ENCODE data around the gene QRICH2.
"Not testable (repeated sequence)": the region's sequence is repeated elsewhere in the genome, so short reads cannot be mapped to it uniquely, and the experiment has no call there.

QRICH2 gene

DNA sequence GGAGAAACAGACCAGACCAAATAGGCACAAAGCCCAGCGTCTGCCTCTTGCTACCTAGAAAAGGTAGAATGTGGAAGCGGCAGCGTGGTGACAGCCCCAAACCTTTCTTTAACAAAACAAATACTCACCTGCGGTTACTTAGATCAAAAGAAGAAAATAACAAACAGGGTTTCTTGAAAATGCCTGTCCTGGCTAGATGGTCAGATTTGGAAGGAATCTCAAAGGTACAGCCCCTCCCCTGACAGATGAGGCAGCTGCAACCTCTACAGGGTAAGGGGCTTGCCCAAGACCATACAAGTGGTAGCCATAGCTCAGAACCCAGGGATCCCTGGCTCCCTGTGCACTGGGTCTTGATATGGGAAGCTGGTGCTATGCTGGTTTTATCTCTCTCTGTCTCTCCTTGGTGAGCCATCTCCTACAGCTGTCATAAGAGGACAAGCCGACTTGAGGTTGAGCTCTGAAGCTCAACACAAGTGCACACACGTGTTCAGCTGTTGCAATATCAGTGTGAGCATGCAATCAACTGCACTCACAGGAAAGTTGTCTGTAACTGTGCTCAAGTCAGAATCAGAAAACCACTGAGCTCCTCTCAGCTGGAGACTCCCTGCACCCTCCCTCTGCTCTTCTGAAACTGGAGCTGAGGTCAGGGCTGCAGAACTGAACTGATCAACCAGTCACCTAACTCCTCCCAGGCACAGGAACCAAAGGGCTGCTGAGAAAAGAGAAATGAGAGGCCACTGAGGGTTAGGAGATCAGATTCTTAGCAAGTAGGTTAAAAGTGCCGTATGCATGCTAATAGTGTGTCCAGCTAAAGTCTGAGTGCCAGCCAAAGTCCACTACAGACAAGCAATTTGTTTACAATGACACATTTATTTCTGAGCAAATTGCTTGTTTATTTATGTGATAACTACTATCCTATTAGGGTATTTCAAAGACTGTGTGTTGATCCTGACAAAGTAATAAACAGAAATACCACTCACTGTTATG, 61.7 kb downstream of the QRICH2 start:
- DNase-seq (ENCODE audit: low read depth), result peak; percentile 70

DNA sequence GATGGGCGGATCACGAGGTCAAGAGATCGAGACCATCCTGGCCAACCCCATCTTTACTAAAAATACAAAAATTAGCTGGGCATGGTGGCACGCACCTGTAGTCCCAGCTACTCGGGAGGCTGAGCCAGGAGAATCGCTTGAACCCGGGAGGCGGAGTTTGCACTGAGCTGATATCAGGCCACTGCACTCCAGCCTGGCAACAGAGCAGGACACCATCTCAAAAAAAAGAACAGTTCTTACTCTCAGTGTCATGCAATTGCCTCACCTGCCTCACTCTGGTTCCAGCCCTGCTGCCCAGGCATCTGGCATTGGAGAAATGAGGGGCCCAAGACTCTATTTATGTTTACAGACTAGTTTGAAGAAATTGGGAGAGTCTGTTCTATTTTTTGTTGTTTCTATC, 63.4 kb downstream of the QRICH2 start:
- DNase-seq (ENCODE audit: low read depth), result not testable (repeated sequence)

DNA sequence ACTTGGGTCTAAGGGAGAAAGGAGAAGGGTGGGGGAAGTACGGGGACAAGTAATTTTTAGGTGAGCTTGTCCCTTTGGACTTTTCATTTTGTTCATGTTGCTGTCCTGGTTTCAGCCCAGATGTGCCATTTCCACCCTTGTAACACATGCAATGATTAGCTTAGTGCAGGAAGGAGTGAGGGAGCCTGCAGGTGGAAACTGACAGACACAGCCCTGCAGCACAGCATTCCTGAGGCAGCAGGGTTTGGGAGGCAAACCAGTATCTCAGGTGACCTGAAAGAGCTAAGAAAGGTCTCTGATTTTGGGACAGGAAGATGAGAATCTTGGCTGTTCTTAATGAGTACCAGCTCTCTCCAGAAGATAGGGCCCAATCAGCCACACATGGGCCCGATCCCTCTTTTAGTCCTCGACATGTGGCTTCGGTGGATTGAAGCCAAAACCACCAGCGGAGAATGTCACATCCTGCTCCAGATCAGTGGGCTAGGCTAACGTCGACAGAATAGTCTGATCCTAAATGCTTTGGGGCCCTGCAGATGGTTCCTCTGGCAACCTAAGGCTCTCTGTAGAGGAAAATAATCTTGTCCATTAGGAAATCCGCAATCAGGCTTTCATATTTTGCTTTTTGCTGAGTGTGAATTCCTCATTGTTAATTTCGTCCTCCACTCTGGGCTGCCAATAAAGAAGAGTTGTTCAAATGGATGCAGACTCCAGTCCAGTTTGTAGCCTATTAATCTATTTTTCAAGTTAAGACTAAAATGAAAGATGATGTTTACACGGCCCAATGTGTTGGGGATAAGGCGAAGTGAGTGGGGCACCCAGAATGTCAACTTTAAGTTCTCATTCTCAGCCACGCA, 64.0 kb downstream of the QRICH2 start:
- no peak for DNase-seq (ENCODE audit: low read depth)

DNA sequence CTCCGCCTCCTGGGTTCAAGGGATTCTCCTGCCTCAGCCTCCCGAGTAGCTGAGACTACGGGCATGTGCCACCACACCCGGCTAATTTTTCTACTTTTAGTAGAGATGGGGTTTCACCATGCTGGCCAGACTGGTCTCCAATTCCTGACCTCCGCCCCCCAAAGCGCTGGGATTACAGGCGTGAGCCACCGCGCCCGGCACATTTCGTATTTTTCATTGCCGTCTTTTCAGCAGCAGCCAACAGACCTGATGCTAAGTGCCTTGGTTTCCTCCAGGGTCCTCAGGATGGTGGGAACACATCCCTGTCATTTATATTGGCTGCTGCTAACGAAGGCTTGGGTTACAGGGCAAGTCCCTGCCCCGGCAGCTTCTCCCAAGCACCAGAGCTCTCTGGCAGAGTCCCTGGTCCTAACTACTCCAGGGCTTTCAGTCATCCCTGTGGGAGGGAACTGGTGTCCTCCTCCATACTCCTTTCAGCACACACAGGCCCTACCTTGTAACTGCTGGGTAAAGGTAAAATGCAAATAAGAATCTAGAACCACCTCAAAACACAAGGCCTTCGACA, 66.3 kb downstream of the QRICH2 start:
- no peak for DNase-seq (ENCODE audit: low read depth)

DNA sequence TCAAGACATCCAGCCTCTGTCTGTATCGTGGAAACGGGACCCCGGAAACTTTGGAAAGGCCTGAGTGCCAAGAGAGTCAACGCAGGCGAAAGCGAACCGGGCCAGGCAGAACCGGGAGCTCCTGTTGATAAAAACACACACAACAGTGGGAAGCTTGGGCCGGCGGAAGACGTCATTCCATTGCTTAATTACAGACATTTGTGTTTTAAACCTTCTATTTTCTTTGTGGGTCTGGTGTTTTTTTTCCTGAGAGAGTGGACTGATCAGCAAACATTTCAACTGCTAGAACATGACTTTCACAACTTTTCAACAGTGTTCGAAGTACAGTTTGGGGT, 66.9 kb downstream of the QRICH2 start:
- DNase-seq (ENCODE audit: low read depth), result no peak

DNA sequence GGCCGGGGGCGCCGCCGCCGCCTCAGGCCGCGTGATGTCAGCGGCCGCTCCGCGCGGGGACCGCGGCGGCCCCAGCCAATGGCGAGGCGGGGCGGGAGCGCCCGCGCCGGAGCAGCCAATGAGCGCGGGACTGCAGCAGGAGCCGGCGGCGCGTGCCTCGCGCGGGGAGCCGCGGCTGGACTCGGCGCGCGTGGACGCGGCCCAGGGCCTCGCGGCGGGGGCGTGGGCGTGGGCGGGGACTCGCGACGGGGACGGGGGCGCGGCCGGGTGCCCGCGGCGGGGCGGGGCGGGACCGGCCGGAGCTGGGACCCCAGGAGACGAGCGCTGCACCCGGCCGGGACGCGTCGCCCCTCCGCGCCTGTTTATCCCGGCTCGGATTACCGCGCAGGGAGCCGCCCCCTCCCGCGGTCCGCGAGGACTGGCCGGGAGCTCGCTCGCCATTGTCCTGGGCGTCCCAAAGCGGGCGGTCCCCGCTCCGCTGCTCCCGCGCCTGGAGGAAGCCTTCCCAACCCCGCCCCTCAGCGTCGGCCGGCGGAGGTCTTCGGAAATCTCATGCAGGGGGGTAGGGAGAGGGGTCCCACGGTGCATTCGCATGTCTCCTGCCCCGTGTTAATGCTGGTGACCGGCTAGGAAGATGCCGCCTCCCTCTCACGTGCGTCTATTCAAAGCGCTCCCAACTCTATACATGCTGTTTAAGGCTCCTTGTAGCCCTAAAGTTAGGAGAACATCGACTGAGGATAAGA, 67.4 kb downstream of the QRICH2 start, which contains the start of gene RNF157:
TSS of gene RNF157 (minus strand) at position 33 of the 743 bp plus-strand sequence. CDS start 253 bp downstream, outside the sequence.
- no peak for DNase-seq (ENCODE audit: low read depth)

DNA sequence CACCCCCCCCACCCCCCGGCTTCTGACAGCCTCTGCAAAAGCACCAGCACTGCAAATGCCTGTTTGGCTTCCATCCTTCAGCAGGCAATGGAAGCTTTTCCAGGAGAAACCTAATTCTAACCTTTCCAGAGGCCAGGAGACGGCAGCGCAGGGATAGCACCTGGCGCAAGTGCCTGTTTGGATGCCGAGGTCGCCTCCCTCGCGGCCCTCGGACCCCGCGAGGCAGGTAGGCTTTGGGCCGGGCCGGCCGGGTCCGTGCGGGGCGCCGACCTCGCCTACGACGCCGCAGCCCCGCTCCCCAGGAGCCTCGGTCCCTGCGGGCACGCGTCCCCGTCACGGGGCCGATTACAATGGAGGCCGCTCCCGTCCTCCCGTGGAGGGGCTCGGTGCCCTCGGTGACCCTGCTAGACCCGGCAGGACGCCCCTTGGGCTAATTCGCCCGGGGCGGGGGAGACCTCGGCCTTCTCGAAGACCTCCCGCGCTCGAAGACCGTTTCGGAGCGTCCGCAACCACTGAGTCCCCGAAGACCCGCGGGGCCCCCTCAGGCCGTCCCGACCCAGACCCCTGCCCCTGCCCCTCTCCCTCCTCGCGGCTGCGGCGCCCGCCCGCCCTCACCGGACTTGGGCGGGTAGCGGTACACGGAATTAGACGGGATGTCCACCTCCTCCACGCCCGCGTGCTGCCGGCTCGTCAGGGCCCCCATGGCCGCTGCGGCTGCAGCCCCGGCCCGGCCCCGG, 68.4 kb downstream of the QRICH2 start:
- DNase-seq (ENCODE audit: low read depth), result no peak

DNA sequence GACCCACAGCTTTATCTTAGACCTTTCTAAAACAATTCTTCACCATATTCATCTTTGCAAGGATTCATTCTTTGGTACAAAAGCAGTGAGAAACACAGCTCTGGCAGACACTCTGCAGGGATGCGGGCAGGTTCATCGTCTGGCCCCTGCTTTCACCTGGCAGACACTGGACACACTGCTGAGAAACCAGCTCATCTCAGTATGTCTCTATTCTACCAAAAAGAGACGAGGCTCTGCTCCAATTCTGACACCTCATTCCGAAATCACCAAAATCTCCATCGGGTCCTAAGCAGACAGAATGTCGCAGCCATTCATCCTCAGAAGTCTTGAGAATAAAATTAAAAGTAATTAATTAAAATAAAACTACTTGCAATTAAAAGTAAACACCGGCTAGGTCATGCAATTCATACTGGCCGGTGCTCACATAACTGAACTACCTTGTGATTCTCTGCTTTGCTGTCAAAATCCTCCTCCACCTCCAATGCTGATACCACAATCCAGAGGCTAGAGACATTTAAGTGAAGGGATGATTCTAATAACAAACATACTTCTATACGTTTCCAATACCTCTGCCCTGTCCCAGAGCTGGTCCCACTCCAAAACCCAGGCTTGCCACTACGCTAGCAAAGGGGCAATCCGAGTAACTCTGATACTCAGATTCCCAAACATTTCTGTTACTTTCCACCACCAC, 69.1 kb downstream of the QRICH2 start:
- DNase-seq (ENCODE audit: low read depth), result no peak

DNA sequence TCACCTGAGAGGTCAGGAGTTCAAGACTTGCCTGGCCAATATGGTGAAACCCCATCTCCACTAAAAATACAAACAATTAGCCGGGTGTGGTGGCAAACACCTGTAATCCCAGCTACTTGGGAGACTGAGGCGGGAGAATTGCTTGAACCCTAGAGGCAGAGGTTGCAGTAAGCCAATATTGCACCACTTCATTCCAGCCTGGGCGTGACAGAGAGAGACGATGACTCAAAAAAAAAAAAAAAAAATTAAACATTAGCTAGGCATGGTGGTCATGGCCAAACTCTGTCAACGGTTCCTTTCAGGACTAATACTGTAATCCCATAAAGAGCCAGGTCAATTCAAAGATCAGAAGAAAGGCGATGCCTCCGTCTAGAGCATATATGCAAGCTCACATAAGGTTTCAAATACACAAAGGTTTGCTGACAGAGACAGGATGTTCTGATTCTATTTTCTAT, 70.2 kb downstream of the QRICH2 start:
- DNase-seq (ENCODE audit: low read depth), result no peak

DNA sequence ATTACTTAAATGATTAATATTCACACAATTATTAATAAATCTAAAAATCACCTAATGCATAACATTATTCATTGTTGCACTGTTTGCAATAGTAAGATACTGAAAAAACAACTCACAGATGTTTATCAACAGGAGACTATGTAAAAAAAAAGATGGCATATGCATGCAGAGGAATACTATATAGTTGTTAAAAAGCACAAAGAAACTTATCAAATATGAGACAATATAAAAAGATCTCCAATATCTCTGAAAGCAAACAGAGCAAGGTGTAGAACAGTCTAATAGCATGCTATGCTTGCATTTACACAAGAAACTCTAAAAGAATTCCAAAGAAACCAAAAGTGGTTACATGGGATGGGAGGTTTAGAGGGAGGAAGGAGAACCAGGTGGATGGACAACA, 71.5 kb downstream of the QRICH2 start:
- no peak for DNase-seq (ENCODE audit: low read depth)

DNA sequence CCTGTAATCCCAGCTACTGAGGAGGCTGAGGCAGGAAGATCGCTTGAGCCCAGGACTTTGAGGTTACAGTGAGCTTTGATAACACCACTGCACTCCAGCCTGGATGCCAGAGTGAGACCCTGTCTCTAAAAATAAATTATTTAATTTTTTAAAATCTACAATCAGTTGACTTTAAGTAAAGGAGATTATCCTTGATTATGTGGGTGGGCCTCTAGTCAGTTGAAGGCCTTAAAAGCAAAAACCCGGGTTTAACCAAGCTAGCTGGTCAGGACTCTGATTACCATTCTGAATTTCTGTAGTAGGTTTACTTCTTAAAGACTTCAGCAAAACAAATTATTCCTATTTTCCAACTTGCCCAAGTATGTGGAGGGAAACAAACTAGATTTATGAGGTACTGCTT, 72.2 kb downstream of the QRICH2 start:
- DNase-seq (ENCODE audit: low read depth), result no peak

DNA sequence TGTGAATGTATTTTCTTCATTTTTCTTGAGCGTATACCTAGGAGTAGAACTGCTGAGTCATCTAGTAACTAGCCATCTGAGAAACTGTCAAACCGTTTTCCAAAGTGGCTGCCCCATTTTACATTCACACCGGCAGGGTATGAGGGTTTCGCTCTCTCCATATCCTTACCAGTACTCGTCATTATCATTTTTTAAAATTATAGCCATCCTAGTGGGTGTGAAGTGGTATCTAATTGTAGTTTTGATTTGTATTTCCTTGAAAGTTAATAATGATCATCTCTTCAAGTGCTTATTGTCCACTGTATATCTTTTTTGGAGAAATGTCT, 73.8 kb downstream of the QRICH2 start:
- no peak for DNase-seq (ENCODE audit: low read depth)

DNA sequence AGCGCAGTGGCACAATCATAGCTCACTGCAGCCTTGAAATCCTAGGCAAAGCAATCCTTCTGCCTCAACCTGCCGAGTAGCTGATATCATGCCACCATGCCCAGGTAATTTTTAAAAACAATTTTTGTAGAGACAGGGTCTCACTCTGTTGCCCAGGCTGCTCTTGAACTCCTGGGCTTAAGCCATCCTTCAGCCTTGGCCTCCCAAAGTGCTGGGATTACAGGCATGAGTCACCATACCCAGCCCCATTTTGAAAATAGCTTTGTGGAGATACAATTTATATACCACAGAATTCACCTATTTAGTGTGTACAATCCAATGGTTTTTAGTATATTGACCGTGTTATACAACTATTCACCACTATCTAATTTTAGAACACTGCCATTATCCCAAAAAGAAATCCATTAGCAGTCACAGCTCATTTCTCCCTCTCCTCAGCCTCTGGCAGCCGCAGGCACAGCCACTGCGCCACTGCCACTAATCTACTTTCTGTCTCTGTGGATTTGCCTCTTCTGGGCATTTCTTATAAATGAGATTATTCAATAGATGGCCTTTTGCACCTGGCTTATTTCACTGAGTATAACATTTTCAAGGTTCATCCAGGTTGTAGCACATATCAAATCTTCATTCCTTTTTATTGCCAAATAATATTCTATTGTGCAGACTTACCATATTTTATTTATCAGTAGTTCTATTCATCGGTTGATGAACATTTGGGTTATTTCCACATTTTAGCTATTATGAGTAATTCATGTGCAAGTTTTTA, 74.3 kb downstream of the QRICH2 start:
- no peak for DNase-seq (ENCODE audit: low read depth)

DNA sequence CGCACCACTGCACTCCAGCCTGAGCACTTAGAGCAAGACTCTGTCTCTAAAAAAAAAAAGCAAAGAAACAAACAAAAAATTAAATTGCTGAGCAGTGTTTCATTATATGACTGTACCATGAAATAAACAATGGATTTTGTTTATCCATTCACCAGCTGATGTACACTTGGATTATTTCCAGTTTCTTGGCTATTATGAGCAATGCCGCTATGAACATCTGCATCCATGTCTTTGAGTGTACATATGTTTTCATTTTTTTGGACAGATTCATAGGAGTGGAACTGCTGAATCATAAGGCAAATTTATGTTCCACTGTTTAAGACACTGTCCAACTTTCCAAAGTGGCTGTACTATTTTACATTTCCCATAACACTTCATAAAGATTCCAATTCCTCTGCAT, 75.7 kb downstream of the QRICH2 start:
- peak; percentile 81 for DNase-seq (ENCODE audit: low read depth)

DNA sequence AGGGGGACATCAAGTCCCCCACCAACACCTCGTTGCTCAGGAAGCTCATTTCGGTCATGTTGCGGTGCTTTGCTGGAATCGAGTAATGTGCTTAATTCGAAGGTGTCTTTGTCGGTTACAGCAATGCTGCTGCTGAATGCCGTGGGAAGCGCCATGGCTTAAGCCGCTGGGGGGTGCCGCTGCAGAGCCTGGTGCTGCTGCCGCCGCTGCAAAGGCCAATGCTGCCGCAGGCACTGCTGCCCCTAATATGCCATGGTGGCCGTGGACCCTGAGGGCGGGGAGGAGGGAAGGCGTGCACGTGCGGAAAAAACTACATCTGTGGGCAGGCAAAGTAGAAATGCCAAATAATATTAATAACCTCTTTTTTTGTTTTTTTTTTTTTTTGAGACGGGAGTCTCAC, 81.3 kb downstream of the QRICH2 start:
- DNase-seq (ENCODE audit: low read depth), result not testable (repeated sequence)

DNA sequence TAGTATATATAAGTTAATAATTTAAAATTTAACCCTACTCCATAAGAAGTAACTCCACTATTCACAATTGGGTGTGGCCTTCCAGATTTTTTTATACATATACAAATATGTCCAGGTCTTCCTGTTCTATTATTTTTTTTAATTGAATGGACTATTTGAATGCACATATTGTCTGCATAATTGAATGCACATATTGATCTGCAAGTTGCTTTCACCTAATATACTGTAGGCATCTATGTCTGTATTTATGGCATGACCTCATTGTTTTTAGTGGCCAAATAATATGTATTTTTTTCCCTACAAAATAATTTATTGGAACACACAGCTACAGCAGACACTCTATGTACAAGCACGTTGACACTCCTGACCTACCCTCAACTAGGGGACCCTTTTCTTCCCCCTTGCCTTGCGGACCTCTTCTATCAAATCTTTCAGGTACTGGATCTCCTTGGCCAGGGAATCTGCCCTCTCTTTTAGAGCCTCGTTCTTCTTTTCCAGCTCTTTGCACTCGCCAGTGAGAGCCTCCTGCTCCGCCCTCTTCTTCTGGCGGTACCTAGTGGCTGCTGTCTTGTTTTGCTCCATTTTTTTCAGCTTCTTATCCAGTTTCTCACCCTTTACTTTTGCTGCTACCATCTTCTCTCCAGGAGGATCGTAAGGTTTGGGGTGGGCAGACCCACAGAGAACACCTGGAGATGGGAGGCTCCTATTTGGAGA, 82.5 kb downstream of the QRICH2 start:
- not testable (repeated sequence) for DNase-seq (ENCODE audit: low read depth)
